ENCODE measurements around the gene FRRS1L. TPM values are rescaled to one million over a fixed set of nuclear protein-coding genes. Genes with fewer than 3 reads are reported as not detected.

FRRS1L gene
- total and polyA plus RNA-seq, 2 of the 4 experiments (the other 2 are of a cell fraction) = under 0.01 to 0.05 TPM

Small RNAs within 50 kb of the gene (microRNA-seq; reads per million reads assigned to microRNA genes)
- not detected for gene RNU6-984P (ENCODE audit: insufficient read depth, insufficient read length)

Small RNAs within 50 kb of the gene (small RNA-seq; reads per million reads assigned to genes)
- 0 to 8.4 (median 0.11) reads per million in 5 experiments for gene RNU6-984P

Other genes starting within 250 kb of the FRRS1L start
- gene ELP1, start 233.1 kb downstream of the FRRS1L start, total RNA-seq (2012; rRNA removed) = 39.7 and 43.2 TPM in 2 replicates
- 15.3 and 20.0 TPM in 2 replicates for gene ELP1, start 233.1 kb downstream of the FRRS1L start, polyA plus RNA-seq (2012; rRNA removed)
- gene ABITRAM, start 232.8 kb downstream of the FRRS1L start, total RNA-seq (2012; rRNA removed) = 8.6 TPM in 2 replicates
- gene ABITRAM, start 232.8 kb downstream of the FRRS1L start, polyA plus RNA-seq (2012; rRNA removed) = 8.8 and 10.3 TPM in 2 replicates
- 131 and 186 TPM in 2 replicates for gene CTNNAL1, start 153.8 kb downstream of the FRRS1L start, total RNA-seq (2012; rRNA removed)
- gene CTNNAL1, start 153.8 kb downstream of the FRRS1L start, polyA plus RNA-seq (2012; rRNA removed) = 60.4 and 72.3 TPM in 2 replicates
- 51.7 and 57.9 TPM in 2 replicates for gene TMEM245, start 47.3 kb downstream of the FRRS1L start, total RNA-seq (2012; rRNA removed)
- 21.0 and 24.8 TPM in 2 replicates for gene TMEM245, start 47.3 kb downstream of the FRRS1L start, polyA plus RNA-seq (2012; rRNA removed)
- 0.54 and 0.56 TPM in 2 replicates for gene EPB41L4B, start 153.8 kb upstream of the FRRS1L start, total RNA-seq (2012; rRNA removed)
- 0.29 and 0.36 TPM in 2 replicates for gene EPB41L4B, start 153.8 kb upstream of the FRRS1L start, polyA plus RNA-seq (2012; rRNA removed)

All from IMR-90 (cell line).